GM19035 (cell line): Measurements from ENCODE around the gene SENP7.
A peak's percentile ranks its signal among the peaks of the same experiment; 100 is the strongest.
"Not testable (repeated sequence)": the region's sequence is repeated elsewhere in the genome, so short reads cannot be mapped to it uniquely, and the experiment has no call there.

Experiments
- ATAC-seq: cut with Tn5 transposase; IDR thresholded peaks from one replicate; pipeline ENCODE4 v1.9.1; 2021; ENCODE audit not compliant: unreplicated experiment

The SENP7 gene

DNA sequence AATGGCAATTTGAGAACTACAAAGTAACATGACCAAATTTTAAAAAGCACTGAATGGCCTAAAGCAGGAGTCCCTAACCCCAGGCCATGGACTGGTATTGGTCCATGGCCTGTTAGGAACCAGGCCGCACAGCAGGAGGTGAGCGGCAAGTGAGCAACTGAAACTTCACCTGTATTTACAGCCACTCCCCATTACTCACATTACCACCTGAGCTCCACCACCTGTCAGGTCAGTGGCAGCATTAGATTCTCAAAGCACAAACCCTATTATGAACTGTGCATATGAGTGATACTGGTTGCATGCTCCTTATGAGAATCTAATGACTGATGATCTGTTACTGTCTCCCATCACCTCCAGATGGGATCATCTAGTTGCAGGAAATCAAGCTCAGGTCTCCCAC is 48.8 kb downstream of the SENP7 start:
- no peak for ATAC-seq

DNA sequence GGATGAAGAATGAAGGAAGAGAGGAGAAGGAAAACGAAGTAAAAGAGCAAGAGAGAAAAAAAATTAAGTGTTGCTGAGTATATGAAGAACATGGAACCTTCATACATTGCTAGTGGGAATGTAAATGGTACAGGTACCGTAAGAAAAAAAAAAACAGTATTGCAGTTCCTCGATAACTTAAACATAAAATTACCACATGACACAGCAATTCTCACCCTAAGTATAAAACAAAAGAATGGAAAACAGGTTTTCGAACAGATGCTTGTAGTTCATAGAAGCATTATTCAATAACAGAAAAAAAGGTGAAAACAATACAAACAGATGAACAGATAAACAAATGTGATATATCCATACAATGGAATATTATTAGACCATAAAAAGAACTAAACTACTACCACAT is 51.6 kb downstream of the SENP7 start:
- ATAC-seq = no peak

DNA sequence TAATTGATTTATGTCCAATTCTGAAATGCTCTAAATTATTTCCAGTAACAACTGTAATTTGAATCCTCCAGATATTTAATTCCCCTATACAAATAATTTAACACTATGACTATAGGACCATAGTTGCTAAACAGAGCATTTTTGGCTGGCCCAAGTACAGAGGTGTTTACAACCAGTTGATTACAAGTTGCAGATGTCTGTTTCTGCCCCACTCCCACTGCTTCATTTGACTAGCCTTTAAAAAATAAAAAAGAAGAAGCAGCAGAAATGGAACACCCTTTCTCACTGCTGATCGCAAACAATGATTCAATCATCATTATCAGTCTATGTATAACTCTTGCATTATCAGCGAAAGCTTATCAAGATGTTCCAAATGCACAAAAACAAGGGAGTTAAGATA is 54.6 kb downstream of the SENP7 start:
- ATAC-seq = no peak

DNA sequence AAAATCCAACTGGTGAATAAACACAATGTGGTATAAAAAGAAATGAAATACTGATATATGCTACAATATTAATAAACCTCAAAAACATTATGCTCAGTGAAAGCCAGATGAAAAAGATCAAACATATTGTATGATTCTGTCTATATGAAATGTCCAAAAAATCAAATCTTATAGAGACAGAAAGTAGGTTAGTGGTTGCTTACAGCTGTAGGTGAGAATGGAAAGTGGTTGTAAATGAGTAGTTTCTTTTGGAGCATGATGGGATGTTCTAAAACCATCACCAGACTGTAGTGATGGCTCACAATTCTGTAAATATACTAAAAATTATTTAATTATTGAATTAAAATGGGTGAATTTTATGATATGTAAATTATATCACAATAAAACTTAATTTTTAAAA is 58.4 kb downstream of the SENP7 start:
- ATAC-seq = no peak

DNA sequence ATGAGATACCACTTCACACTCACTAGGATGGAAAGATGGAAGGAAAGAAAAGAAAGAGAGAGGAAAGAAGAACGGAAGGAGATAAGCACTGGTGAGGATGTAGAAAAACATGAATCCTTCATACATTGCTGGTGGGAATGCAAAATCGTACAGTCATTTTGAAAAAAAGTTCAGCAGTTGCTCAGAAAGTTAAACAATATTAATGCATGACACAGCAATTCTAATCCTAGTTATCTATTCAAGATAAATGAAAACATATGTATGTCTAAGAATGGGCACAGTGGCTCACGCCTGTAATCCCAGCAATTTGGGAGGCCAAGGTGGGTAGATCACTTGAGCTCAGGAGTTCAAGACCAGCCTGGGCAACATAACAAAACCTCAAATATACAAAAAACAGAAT is 59.1 kb downstream of the SENP7 start:
- no peak for ATAC-seq

DNA sequence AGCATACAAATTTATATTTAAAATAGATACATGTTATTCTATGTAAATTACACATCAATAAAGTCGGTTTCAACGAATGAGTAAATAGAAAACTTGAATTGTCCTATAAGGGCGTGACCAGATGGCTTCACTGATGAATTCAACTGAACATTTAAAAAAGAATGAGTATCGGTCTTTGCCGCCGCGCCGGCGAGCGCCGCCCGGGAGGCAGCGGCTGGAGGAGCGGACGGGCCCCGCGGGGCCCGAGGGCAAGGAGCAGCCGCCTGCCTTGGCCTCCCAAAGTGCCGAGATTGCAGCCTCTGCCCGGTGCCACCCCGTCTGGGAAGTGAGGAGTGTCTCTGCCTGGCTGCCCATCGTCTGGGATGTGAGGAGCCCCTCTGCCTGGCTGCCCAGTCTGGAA is 74.4 kb downstream of the SENP7 start:
- ATAC-seq = not testable (repeated sequence)

DNA sequence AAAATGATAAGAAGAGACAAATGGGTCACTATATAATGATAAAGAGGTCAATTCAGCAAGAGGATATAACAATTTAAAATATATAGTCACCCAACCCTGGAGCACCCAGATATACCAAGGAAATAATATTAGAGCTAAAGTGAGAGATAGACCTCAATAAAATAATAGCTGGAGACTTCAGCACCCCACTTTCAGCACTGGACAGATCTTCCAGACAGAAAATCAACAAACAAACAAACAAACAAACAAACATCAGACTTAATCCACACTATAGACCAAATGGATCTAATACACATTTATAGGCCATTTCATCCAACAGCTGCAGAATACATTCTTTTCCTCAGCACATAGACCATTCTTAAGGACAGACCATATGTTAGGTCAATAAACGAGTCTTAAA is 79.4 kb downstream of the SENP7 start:
- no peak for ATAC-seq

DNA sequence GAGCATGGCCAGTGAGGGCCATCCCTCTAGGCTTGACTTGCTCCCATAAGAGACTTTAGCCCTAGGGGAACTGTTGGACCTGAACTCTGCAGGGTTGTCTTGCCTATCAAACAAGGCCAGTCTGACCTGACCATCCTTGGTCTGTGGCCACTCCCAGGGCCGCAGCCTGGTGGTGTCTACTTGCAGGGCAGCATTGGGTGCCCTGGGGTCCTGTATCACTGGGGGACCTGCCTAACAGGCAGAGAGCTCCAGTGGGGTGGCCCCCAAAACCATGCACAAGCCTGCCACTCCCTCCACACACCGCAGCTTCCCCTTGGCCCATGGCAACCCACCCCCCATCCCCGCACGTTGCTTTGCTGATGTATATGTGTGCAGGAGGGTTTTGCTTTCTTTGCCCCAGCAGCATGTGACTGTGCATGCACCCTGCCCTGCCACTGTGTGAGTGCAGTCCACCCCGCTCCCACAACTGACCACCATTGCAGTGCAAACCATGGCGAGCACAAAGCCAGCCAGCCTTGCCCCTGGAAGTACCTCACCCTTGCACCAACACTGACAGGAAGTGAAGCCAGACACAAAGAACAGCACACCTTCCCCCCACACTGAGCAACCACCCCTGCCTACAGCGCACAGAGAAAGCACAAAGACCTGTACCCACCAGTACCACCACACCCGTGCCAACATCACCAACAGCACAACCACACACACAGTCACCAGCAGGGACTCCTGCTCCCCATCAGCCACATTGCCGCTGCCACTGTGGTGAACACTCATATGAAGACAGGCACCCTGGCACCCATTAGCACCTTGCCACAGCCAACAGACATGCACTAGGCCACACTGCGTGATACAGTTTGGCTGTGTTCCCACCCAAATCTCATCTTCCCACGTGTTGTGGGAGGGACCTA is 88.8 kb downstream of the SENP7 start:
- ATAC-seq = no peak

DNA sequence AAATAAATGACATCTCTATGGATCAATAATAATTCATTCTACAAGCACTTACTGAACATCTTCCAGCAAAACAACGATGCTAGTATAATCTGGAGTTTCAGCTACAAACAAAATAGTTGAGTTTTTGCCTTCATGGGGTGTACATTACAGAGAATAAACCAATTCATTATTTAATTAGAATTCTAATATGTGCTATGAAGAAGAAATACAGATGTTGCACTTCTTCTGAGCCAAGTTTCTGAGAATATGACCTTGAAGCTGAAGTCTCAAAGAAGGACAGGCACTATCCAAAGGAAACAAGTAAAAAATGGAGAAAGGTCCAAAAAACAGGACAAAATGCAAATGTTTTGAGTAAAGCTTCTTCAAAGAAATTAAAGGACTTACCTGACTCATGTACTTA is 94.2 kb downstream of the SENP7 start:
- ATAC-seq = no peak

DNA sequence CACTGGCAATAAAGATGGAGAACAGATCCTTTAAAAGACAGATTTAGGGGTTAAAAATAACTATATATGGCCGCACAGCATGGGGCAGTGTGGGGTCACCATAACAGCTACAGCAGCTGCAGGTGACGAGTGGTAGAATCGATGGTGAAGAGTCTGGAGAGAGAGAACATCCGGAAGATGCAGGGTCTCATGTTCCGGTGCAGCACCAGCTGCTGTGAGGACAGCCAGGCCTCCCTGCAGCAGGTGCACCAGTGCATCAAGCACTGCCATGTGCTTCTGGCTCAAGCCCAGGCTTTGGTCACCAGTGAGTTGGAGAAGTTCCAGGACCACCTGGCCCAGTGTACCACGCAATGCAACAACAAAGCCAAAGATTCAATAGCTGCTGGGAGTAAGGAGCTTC is 98.9 kb downstream of the SENP7 start:
- no peak for ATAC-seq

DNA sequence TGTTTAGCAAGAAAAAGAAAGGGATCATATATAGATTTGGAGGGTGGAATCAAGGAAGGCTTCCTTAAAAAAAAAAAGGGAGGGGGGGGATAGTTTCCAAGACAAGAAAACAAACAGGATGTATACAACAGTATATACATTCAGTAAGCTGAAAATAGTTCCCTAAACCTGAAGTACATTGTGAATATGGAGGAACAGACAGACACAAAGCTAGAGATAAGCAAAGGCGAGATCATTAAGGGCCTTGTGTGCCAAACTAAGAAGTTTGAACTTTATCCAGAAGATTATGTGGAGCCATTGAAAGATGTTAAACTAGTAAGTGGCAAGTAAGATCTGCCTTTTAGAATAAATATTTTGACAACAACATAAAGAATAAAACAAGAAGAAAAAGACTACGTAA is 99.4 kb downstream of the SENP7 start:
- ATAC-seq = no peak

DNA sequence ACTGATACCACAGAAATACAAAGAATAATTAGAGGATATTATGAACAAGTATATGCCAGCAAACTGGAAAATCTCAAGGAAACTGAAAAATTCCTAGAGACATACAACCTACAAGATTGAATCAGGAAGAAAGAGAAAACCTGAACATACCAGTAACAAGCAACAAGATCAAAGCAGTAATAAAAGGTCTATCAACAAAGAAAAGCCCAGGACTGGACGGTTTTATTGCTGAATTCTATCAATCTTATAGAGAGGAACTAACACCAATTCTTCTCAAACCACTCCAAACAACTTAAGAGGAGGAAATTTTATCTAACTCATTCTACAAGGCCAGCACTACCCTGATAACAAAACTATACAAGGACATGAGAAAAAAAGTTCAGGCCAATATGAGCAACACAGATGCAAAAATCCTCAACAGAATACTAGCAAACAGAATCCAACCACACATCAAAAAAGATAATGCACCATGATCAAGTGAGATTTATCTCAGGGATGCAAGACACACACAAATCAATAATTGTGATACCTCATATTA is 121.5 kb downstream of the SENP7 start:
- no peak for ATAC-seq

DNA sequence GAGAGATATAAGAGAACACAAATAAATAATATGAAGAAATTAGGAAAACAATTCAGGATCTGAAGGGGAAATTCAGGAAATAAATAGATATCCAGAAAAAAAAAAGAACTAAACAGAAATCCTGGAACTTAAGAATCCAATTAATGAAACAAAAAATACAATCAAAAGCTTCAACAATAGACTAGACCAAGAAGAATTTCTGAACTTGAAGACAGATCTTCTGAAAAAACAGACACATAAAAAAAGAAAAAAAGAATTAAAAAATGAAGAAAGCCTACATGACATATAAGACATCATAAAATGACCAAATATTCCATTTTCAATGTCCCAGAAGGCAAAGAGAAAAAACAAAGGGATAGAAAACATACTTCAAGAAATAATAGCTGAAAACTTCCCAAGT is 124.3 kb downstream of the SENP7 start:
- no peak for ATAC-seq

DNA sequence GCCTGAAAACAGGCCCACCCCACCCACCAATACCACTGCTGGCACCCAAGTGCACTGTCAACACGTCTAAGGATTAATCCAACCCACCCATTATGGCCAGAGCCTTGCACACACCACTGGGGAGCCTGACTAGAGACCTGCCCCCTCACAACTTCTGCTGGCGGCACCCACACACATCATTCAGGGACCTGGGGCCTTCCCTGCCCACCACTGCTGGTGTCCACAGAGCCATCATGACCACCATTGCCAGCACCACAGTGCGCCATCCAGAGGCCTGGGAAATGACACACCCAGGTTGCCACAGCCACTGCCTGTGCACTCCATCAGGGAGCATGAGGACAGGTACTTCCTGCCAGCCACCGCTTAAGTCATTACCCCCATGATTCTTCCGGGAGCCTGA is 125.7 kb downstream of the SENP7 start:
- ATAC-seq = no peak

DNA sequence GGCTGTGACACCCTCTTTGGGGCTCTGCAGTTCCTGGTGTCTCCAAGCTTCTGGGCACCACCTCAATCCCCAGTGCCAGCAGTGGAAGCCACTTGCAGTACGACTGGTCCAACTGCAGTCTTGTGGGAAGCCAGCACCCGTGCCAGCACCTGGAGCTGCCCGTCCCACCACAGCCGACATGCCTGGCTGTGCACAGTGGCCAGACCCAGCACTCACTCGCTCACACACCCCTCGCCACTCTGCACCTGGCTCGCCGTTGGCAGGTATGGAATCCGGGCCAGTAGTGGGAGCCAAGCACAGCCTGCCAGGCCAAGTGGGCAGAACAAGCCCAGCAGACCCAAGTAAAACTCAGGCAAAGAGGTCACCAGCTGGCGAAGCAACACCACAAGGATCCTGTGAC is 128.6 kb downstream of the SENP7 start:
- no peak for ATAC-seq

DNA sequence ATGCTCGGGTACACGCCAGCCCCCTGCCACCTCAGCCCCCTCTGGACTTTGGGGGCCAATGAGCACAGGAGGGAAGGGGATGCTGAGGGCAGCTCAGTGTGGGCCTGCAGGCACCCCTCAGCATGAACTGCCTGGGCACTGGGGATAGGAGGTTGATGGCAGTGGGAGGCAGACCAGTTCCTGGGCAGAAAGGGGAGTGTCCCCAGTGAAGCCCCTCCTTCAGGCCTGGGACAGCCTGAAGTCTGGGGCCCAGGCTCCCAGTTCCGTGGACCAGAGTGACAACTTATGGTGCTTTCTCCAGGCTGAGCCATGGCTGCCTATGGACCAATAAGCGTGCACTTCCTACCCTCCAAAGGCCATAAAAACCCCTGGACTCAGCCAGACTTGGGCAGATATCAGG is 129.4 kb downstream of the SENP7 start:
- no peak for ATAC-seq

DNA sequence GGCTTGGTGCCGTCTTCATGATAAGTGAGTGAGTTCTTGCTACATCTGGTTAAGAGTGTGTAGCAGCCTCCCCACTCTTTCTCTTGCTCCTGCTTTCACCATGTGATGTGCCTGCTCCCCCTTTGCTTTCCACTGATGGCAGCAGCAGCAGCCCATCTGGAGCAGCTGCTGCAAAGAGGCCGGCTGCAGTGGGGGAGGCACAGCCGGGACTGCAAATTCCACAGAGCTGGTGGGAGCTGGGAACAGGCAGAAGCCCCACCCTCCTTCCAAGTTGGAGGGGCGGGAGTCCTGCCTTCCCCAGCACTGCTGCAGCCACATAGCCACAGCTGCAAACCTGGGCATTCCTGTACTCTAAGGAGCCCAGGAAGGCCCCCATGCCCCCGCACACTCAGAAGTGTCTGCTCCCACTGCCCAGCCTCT is 129.8 kb downstream of the SENP7 start:
- ATAC-seq = no peak

DNA sequence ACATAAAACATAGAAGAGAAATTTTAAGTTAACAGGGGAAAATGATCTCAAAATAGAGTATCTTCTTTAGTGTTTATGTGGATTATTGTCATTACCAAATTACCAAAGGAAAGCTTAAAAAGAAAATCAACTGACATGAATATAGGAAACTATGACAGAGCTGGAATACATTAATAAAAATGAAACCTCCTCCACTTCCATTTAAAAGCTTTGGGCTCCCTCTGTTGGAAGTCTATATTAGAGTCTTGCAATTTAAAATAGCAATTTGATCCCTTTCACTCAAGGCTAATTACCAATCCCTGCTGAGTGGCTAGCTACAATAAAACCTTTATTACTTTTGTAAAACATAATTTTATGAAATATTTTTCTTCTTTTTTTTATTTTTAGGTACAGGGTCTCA is 131.2 kb downstream of the SENP7 start:
- no peak for ATAC-seq

DNA sequence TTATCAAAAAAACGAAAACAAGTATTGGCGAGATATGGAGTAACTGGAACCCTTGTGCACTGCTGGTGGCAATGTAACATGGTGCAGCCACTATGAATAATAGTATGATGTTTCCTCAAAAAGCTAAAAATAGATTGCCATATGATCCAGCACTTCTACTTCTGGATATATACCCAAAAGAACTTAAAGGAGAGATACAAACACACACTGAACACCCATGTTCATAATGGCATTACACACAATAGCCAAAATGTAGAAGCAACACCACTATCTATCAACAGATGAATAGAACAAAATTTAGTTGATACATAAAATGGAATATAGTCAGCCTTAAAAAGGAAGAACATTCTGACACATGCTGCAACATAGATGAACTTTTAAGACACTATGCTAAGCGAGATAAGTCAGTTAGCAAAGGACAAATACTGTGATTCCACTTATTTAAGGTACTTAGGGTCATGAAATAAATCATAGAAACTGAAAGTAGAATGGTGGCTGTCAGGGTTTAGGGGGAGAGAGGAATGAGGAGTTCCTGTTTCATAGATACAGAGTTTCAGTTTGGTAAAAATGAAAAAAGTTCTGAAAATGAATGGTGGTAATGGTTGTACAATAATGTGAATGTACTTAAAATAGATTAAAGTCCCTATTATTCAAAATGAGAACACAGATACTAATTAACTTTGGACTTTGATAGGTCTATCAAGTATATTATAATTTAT is 133.2 kb downstream of the SENP7 start:
- peak; percentile 96 for ATAC-seq

DNA sequence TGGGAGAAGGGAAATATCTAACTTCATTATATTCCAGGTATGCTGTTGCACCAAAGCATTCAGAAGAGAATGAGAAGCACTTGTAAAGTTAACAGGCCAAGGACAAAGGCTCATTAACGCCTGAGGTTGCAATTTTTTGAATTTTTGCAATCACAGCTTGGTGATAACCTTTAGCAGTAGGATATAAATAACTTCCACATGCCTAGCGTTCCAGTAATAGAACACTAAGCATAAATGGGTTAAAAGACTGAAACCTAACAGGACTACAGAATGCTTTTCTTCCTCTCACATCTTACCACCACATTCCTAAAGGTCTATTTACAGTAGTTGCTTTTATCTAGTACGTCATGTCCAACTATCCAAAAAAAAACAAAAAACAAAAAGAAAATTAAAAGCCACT is 135.2 kb downstream of the SENP7 start:
- ATAC-seq = no peak

DNA sequence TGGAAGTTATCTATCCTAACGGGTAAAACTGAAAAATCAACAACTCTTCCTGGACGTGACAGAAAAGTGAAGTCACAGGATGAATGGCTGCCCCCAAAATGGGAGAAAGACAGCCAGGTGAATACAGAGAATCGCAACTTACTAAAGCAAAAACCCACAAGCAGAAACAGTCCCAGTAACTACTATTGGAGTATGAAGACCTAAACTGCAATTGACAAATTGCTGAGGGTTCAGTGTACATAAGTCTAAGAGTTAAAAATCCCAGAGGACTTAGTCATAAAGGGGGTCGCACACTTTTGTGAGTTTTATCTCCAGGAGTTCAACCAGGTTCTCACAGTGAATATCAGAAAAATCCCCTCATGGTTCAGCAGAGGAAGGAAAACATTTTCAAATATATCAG is 135.8 kb downstream of the SENP7 start:
- ATAC-seq = no peak

DNA sequence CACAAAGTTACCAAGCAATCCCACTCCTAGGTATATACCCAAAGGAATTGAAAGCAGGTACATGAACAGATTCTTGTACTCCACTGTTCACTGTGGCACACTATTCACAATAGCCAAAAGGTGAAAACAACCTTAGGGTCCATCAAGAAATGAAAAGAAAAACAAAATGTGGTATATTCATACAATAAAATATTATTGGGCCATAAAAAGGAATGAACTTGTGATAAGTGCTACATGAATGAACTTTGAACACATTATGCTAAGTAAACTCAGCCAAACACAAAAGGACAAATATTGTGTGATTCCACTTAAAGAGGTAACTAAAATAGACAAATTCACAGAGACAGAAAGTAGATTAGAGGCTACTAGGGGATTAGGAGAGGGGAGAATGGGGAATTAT is 137.4 kb downstream of the SENP7 start:
- no peak for ATAC-seq
